Measurements from ENCODE around the gene LORICRIN.
A peak's percentile ranks its signal among the peaks of the same experiment; 100 is the strongest.

The LORICRIN gene

GRCh38 chr1:153250166-153250565 is 9.3 kb upstream of the LORICRIN start:
- no peak for DNase-seq

GRCh38 chr1:153251087-153251486 is 8.4 kb upstream of the LORICRIN start:
- DNase-seq, result no peak

DNA sequence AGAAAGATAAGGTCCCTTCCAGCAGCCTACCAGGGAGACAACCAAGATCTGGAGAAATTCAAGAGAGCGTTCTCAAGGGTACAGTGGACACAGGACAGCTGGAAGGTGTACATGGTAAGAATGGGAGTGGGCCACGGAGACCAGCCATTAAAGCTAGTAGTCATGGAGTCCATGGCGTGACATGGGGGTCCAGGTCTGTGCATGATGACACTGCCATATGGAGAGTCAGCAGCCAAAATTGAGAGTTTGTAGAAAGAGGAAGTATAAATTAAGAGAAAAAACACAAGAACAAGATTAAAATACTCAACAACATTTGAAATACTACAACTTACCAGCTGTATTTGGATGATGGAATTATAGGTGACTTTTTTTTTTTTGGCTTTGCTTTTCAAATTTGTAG is 7.9 kb upstream of the LORICRIN start:
- no peak for DNase-seq

- DNase-seq, result no peak
Measured at GRCh38 chr1:153251988-153252387, 7.5 kb upstream of the LORICRIN start.

- no peak for DNase-seq
Measured at GRCh38 chr1:153253076-153253475, 6.4 kb upstream of the LORICRIN start.

- no peak for DNase-seq
Measured at GRCh38 chr1:153253693-153254092, 5.8 kb upstream of the LORICRIN start.

DNA sequence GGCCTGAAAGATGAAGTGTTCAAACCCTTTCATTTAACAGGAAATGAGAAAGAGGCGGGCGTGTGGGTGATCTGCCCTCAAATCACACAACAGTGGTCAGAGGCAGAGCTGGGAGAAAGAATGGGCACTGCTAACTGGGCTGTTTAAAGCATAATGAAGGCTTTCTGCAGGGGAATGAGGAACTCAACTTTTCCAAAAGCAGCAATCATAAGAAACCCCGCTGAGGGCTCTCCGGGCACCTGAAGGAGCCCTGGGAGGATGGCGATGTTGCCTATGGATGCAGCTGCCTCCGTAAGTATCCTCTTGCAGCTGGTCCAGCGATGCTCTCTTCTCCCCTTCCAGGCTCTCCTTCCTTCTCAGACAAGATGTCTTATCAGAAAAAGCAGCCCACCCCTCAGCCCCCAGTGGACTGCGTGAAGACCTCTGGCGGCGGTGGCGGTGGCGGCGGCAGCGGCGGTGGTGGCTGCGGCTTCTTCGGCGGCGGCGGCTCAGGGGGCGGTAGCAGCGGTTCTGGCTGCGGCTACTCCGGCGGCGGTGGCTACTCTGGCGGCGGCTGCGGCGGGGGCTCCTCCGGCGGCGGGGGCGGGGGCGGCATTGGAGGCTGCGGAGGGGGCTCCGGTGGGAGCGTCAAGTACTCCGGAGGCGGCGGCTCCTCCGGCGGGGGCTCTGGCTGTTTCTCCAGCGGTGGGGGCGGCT is 1.2 kb downstream of the LORICRIN start:
- DNase-seq, result no peak

DNA sequence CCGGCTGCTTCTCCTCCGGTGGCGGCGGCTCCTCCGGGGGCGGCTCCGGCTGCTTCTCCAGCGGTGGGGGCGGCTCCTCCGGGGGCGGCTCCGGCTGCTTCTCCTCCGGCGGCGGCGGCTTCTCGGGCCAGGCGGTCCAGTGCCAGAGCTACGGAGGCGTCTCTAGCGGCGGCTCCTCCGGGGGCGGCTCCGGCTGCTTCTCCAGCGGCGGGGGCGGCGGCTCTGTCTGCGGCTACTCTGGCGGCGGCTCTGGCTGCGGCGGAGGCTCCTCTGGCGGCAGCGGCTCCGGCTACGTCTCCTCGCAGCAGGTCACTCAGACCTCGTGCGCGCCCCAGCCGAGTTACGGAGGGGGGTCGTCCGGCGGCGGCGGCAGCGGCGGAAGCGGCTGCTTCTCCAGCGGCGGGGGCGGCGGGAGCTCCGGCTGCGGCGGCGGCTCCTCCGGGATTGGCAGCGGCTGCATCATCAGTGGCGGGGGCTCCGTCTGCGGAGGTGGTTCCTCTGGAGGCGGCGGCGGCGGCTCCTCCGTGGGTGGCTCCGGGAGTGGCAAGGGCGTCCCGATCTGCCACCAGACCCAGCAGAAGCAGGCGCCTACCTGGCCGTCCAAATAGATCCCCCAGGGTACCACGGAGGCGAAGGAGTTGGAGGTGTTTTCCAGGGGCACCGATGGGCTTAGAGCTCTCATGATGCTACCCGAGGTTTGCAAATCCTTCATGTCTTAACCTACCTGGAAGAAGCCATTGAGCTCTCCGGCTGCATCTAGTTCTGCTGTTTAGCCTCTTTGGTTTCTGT is 2.0 kb downstream of the LORICRIN start:
- no peak for DNase-seq

GRCh38 chr1:153262070-153262366 is 2.5 kb downstream of the LORICRIN start:
- DNase-seq, result no peak

DNA sequence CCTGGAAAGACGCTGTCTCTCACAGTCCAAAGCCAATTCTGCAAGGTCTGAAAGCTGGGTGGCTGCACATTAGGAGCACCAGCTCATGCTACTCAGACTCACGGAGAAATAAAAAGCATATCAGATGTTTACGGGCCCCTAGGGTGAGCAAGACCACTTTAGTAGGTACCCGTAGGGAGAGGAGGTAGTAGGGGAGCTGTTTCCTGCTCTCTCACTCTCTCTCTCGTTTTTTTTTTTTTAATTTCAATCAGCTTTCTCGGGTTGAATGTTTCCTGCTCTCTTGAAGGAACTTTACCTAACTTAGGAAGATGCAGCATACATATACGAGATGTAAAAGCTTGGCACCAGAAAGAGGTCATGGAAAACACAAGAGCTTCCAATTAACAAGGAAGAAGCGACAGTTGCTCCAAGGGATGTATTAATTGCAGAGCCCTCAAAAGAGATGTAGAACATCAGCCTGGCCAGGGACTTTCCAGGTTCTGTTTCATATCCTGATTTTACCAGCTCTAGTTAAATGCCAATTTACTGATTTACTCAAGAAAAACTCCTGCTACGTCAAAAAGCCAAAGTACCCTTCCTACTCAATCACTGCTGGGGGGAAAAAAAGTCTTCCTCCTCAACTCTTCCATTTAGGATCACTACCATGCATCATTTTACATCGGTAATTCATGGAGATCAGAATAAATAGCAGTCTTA is 3.1 kb downstream of the LORICRIN start:
- no peak for DNase-seq

DNA sequence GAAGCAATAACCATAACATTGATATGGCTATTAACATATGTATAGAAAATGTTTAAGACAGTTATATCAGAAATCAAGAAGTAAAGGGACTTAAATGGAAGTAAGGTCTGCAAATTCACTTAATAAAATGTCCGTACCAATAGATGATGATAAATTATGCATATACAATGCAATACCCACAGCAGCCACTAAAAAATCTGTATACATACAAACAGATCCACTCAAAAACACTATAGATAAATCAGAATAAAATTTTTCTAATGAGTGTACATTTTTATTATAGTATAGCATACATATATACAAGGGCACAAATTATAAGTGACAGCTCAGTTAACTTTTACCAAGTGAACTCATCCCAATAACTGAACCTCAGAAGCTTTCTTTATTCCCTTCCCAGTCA is 6.0 kb downstream of the LORICRIN start:
- DNase-seq, result no peak

DNA sequence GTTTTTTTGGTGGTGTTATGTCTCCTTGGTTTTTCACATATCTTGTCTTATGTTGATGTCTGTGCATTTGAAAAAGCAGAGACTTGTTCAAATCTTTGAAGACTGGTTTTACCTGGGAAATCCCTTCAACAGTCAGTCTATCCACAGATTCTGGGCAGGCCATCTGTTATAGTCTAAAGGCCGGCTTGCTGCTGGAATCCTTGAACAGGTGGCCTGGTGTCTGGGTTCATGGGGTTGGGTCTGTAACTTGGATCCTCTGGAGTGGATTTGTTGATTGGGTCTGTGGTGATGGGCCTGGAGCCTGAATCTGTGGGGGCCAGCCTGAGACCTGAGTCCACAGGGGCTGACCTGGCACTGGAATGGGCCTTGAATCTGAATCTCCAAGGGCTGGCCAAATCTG is 12.2 kb downstream of the LORICRIN start:
- DNase-seq, result no peak

DNA sequence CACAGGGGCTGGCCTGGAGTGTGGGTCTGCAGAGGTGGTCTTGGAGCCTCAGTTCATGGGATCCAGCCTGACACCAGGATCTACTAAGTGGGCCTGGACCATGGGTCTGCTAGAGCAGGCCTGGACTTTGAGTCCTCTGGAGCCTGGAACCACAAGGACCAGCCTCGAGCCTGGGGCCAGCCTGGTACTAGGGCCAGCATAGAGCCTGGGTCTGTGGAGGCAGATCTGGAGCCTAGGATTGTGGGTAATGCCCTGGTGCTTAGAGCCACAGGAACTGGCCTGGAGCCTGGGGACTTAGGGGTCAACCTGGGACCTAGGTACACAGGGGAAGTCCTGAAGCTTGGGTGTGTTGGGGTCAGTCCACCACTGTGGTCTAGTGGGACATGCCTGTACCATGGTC is 12.7 kb downstream of the LORICRIN start:
- no peak for DNase-seq

- DNase-seq, result peak; percentile 12
Measured at GRCh38 chr1:153277852-153278251, 18.4 kb downstream of the LORICRIN start.

- DNase-seq, result no peak
Measured at GRCh38 chr1:153288634-153289275, 29.3 kb downstream of the LORICRIN start.

DNA sequence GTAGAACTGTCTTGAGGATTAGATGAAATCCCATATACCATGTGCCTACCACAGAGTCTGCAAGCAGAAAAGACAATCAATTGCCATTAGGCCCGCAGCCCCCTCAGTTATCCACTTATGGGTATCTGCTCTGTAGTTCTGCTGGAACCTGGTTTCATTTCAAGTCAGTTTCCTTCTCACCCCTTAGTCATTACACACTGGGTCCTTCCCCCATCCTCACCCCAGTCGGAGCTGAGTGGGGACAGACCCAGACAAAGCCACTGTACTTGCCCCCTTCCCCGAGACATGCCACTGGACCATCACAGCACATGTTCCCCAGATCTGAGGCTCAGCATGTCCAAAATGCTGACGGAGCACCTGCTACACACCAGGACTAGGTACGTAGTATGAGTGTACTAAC is 32.0 kb downstream of the LORICRIN start:
- no peak for DNase-seq

DNA sequence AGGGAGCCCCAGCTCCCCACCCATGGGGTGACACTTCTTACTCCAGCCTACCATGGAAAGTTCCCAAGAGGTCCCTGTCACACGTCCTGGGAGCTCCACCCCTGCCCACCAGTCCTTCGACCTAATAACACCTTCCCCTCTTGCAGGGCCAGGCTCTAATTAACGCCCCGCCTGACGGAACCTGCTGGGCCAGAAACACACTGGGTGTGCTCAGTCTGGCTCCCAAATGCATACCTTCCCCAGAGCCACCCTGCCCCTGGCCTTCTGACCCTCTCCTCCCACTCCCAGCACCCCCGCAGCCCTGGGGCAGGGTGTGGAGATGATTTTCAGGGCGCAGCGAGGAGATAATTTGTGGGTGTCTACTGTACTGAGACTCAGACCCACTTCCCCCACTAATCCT is 32.7 kb downstream of the LORICRIN start:
- DNase-seq, result no peak

DNA sequence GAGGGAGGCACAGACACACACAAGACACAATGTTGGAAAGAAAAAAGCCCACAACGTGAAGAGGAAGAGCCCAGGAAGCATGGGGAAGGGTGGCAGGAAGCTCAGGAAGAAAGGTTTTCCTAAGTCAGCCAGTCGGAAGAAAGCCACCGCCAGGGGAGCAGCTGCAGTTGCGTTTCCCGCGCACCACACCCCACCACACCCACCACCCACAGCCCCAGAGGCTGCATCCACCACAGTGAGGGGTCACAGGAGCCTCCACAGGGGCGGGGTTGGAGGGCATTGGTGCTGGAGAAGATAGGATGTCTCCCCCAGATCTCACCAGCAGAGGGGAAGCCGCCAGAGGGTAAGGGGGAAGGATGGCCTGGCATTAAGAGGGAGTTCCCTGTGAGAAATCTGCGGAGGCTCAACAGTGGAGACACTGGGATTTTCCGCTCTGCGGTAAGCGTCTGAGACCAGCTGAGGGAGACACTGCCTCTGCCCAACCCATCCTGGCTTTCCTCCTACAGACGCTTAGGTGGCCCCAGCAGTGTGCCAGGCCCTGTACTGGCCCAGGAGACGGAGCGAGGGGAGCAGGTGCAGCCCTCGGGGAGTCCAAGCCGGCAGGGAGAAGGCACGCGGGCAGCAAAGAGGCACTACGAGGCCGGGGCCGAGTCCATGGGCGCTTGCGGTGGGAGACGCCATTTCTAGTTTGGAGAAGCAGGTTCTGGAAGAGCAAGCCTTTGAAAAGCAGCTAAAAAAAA is 33.4 kb downstream of the LORICRIN start:
- DNase-seq, result no peak

GRCh38 chr1:153293480-153293775 is 33.9 kb downstream of the LORICRIN start:
- DNase-seq, result no peak

DNA sequence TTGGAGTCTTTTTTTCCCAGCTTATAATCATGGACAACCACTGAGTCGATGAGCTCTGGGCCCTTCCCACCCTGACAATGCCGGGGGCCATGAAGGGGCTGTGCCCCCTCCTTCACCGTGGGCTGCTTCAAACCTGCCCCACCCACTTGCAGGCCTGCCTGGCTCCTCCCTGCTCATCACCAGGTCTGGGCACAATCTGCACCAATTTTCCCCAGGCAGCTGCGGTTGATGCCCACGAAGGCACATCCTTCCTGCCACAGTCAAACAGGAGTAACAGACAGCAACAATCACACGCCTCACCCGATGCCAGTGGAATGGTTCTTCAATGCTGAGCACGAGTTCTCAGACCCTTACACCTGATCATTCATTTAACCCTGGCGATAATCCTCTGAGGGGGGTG is 34.4 kb downstream of the LORICRIN start:
- no peak for DNase-seq

DNA sequence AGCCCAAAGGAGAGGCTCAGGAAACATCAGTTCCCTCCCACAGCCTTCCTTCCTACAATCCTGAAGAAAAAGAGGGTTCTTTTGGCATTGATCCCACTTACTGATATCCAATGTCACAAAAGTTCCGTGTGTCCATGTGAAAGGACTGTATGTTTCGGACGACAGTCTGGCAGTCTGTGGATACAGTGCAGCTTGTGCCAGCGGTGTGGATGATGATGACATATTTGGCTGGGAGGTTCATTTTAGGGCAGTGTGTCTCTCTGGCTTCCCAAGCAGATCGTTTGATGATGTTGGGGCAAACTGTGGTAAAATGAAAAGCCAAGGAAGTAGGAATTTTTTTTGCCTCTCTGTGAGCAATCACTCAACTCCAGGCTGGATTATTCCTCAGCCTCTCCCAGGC is 42.8 kb downstream of the LORICRIN start:
- DNase-seq, result no peak

- DNase-seq, result no peak
Measured at GRCh38 chr1:153305682-153306081, 46.2 kb downstream of the LORICRIN start.
